ENCODE measurements around the gene INHBB. TPM values are rescaled to one million over a fixed set of nuclear protein-coding genes. Genes with fewer than 3 reads are reported as not detected.
A peak's percentile ranks its signal among the peaks of the same experiment; 100 is the strongest.

The INHBB gene
- total RNA-seq, 4 donors from 2014 or later = 12.3 to 27.5 (median 23.6) TPM

GRCh38 chr2:120378605-120379004 is 32.7 kb downstream of the INHBB start:
- WGBS, 2 donors = 86 to 97% methylated on average over 3 of the region's 3 CpGs
- Histone ChIP-seq H3K9me3 (no peaks in the 10 kb centered on the region), H3K27ac (no peak overlapping the region), H3K4me3 (replicated peaks in 1 of 3) (no peak overlapping the region), H3K4me1 (peaks cover 0 to 8% of the 10 kb centered on the region in 2 donors), H3K36me3 (no peaks in the 10 kb centered on the region), H3K27me3 (no peaks in the 10 kb centered on the region)
- TF ChIP-seq POLR2A (IDR thresholded peaks at IDR 0.05) (no peak), CTCF (IDR thresholded peaks at IDR 0.05) (no peak)
- no peak for DNase-seq
- intact Hi-C loops (cut with DNase I) = no loop called here

- Histone ChIP-seq H3K36me3 (no peaks in the 10 kb centered on the region), H3K9me3 (no peaks in the 10 kb centered on the region), H3K27ac (no peak overlapping the region), H3K27me3 (no peaks in the 10 kb centered on the region), H3K4me1 (peaks cover 0 to 8% of the 10 kb centered on the region in 2 donors), H3K4me3 (replicated peaks in 1 of 3) (no peak overlapping the region)
- WGBS, 2 donors = 82 to 89% methylated on average over 16 to 21 of the region's 21 CpGs
- peak; percentile 67 for DNase-seq
- TF ChIP-seq CTCF (IDR thresholded peaks at IDR 0.05) (no peak), POLR2A (IDR thresholded peaks at IDR 0.05) (no peak)
- intact Hi-C loops (cut with DNase I) = no loop called here
Measured at GRCh38 chr2:120379916-120380893, 34.3 kb downstream of the INHBB start.

- no peaks in the 10 kb centered on the region for H3K36me3 ChIP-seq
- DNase-seq = no peak
- H3K27ac ChIP-seq = no peak overlapping the region
- intact Hi-C loops (cut with DNase I) = no loop called here
- TF ChIP-seq POLR2A (IDR thresholded peaks at IDR 0.05) (no peak), CTCF (IDR thresholded peaks at IDR 0.05) (no peak)
- H3K27me3 ChIP-seq = no peaks in the 10 kb centered on the region
- 96% methylated on average over 4 to 6 of the region's 6 CpGs for WGBS, 2 donors
- peaks cover 0 to 8% of the 10 kb centered on the region in 2 donors for H3K4me1 ChIP-seq
- no peak overlapping the region for H3K4me3 ChIP-seq (replicated peaks in 1 of 3)
- no peaks in the 10 kb centered on the region for H3K9me3 ChIP-seq
Measured at GRCh38 chr2:120381192-120381591, 35.3 kb downstream of the INHBB start.

GRCh38 chr2:120381661-120382060 is 35.7 kb downstream of the INHBB start:
- H3K27me3 ChIP-seq = no peaks in the 10 kb centered on the region
- H3K27ac ChIP-seq = no peak overlapping the region
- no peaks in the 10 kb centered on the region for H3K36me3 ChIP-seq
- TF ChIP-seq CTCF (IDR thresholded peaks at IDR 0.05) (no peak), POLR2A (IDR thresholded peaks at IDR 0.05) (no peak)
- intact Hi-C loops (cut with DNase I) = no loop called here
- 57 to 90% methylated on average over 3 to 4 of the region's 4 CpGs for WGBS, 2 donors
- peaks cover 0 to 8% of the 10 kb centered on the region in 2 donors for H3K4me1 ChIP-seq
- no peak for DNase-seq
- no peak overlapping the region for H3K4me3 ChIP-seq (replicated peaks in 1 of 3)
- H3K9me3 ChIP-seq = no peaks in the 10 kb centered on the region

GRCh38 chr2:120382541-120383144 is 36.7 kb downstream of the INHBB start:
- intact Hi-C loops (cut with DNase I) = no loop called here
- no peak for DNase-seq
- Histone ChIP-seq H3K4me1 (peaks cover 0 to 8% of the 10 kb centered on the region in 2 donors), H3K27ac (no peak overlapping the region), H3K4me3 (replicated peaks in 1 of 3) (no peak overlapping the region), H3K36me3 (no peaks in the 10 kb centered on the region), H3K27me3 (no peaks in the 10 kb centered on the region), H3K9me3 (no peaks in the 10 kb centered on the region)
- no peak for TF ChIP-seq POLR2A (IDR thresholded peaks at IDR 0.05)
- TF ChIP-seq CTCF (IDR thresholded peaks at IDR 0.05) = no peak
- 88 to 97% methylated on average over 4 to 7 of the region's 11 CpGs for WGBS, 2 donors

Measured in thyroid gland (tissue), 4 donors.